Suppressor macrophage treated with lipopolysaccharide for 1 hour (primary cell): ENCODE results near the gene CDC34.

Experiments used
- DNase-seq, 3 donors: peaks; one replicate each; pipeline ENCODE4 v3.0.0-alpha.2; 2020 to 2022

The CDC34 gene

GRCh38 chr19:531753-532560 lies at the start of gene CDC34:
Gene CDC34 (plus strand): TSS chr19:531760. CDS start chr19:531932, 172 bp downstream.
- DNase-seq = peak in 1 of 3 donors; percentile 37

DNA sequence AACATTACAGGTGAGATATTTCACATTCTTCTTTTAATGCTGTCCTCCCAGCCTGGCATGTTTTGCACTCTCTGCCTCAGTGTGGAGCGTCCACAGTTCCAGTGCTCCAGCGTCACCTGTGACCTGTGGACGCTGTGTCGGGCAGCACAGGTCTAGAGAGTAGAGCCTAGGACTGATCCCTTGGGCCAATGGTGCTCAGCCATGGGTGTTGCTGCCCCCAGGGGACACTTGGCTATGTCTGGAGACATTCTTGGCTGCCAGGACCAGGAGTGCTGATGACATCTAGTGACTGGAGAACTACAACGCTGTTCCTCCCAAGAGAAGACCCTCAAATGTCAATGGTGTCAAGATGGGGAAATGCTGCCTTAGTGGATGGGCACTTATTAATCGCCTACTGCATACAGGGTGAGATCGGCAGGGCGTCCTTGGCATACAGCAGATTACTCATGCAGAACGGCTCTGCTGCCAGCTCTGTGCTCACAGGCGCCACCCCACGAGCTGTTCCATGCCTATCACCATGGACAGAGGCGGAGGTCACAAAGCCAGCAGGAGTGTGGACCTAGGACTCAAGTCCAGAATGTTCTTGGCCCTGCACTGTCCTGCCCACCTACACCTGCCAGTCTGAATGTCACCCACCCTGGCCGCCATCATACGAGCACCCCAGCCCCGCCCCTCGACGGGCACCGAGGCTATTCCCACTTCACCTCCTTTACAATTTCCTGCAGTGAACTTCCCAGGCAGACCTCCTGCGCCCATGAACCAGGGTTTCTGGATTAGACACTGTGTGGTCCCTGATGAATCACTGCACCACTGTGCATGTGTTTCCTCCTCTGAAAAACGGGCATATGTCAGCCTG lies 49.1 kb upstream of the CDC34 start:
- DNase-seq = no peak

DNA sequence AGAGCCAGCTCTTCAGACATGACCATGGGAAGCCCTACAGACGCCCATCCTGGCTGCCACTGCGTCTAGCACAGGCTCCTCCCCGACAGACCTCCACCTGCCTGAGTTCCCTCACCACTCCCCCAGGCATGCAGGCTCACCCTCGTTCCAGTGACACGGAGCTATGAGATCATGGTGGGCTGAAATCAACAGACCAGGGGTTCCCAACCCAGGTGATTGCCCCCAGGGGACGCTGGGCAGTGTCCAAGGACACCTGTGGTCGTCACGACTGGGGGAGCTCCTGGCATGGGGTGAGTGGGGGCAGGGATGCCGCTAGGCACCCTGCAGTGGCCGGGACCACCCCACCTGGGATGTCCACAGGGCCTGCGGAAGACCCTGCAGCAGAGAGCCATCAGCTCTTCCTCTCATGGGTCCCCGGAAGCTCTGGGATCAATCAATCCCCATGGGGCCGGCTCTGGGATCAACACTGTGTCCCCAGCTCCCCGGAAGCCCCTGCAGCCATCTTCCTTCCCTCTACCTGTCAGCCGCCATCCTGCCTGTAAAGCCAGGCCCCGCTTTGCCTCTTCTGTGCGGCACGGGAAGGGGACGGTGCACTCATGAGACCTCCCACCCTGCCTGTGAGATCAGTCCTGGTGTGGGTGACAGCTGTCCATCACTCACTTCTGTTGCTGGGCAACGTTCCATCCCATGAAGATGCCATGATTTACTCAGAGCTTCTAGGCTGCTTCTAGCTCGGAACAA lies 48.1 kb upstream of the CDC34 start:
- DNase-seq = no peak

- no peak for DNase-seq
These were observed 47.1 kb upstream of the CDC34 start for GRCh38 chr19:484494-484893.

DNA sequence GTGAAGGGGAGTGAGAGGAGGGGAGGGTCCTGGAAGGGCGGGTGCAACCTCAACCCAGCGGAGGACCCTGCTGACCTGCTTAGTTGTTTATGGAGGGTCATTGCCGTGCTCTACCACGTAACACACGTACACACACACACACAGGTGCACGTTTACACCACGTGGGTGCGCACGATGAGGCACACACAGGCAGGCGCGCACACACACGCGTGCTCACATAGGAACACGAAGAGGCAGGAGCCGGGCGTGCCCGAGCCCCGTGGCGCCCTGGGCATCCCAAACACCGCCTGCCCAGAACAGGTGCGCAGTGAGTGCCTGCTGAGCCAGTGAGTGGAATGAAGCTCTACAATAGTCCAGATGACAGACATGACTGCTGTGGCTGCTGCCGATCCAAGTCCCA lies 46.5 kb upstream of the CDC34 start:
- no peak for DNase-seq

GRCh38 chr19:485583-486236 lies 45.9 kb upstream of the CDC34 start:
- no peak for DNase-seq

GRCh38 chr19:488505-489417 lies 42.8 kb upstream of the CDC34 start:
- peak; percentile 85 to 98 (median 98) for DNase-seq

DNA sequence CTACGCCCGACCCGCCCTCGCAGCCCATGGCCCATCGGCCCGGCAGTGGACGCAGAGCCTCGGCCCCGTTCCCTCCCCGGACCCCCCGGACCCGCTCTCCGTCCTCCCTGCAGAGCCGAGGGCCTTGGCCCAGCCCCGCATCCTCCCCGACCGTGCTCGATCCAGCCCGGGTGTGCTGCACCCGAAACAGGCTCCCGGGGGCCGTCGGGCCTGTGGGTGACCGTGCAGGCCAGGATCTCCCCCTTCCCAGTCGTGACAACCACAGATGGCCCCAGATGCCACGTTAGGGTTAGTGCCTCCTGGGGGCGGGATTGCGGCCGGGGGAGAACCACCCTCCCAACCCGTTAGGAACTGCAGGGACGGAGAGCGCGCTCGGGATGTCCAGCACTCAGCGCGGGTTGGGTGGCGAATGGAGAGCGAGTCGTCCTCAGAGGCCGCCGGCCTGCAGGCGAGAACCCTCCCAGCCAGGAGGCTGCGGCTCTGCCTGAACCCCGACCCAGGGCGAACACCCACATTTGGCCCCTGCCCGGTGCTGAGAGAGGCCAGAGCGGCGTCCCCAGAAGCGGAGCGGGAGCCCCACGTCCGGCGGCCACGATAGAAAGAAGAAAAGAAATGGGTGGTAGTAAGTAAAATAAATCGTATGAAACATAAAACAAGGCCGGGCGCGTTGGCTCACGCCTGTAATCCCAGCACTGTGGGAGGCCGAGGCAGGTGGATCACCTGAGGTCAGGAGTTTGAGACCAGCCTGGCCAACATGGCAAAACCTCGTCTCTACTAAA lies 42.0 kb upstream of the CDC34 start:
- peak in 2 of 3 donors; percentile 33 to 58 for DNase-seq

- DNase-seq = peak in 1 of 3 donors; percentile 45
These were observed 40.3 kb upstream of the CDC34 start for GRCh38 chr19:491146-491741.

DNA sequence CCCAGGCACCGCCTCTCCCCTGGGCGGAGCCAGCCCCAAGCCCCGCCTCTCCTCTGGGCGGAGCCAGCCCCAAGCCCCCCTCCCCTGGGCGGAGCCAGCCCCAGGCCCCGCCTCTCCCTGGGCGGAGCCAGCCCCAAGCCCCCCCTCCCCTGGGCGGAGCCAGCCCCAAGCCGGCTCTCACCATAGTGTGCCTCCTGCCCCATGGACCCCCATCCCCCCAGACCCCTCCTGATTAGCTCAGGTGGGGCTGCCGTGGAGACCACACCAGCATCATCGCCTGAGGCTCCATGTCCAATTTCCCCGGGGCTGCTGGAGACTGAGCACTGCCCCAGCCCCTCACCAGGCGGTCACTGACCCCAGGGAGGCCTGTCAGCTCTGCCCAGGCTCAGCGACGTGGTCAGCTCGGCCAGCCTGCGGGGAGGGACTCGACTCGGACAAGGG lies 39.4 kb upstream of the CDC34 start:
- DNase-seq = peak in 1 of 3 donors; percentile 38

DNA sequence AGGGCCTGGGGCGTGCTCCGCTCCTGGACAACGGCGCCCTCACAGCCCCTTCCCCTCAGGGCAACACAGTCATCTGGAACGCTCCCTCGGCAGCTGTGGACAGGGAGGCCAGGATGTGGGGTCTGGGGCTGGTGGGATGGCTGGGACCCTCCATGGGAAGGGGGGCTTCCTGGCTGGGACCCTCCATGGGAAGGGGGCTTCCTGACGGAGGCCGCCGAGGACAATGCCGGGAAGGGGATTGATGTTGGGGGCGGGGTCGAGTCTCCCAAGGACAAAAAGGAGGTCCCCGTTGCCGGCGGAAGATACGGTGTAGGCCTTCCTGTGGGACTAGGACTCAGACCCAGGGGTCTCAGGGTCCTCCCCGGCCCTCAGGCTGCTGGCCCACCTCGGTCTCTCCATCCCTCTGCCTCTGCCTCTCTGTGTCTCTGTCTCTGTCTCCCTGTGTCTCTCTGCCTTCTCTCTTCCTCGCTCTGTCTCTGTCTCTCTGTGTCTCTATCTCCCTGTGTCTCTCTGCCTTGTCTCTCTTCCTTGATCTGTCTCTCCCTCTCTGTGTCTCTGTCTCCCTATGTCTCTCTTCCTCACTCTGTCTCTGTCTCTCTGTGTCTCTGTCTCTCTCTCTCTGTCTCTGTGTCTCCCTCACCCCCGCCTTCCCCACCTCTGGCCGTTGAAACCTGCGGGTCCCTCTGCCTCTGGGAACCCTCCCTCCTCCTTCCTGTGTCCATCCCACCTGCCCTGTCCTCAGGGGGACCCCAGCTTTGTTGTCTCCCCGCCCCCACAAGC lies 38.0 kb upstream of the CDC34 start:
- no peak for DNase-seq

DNA sequence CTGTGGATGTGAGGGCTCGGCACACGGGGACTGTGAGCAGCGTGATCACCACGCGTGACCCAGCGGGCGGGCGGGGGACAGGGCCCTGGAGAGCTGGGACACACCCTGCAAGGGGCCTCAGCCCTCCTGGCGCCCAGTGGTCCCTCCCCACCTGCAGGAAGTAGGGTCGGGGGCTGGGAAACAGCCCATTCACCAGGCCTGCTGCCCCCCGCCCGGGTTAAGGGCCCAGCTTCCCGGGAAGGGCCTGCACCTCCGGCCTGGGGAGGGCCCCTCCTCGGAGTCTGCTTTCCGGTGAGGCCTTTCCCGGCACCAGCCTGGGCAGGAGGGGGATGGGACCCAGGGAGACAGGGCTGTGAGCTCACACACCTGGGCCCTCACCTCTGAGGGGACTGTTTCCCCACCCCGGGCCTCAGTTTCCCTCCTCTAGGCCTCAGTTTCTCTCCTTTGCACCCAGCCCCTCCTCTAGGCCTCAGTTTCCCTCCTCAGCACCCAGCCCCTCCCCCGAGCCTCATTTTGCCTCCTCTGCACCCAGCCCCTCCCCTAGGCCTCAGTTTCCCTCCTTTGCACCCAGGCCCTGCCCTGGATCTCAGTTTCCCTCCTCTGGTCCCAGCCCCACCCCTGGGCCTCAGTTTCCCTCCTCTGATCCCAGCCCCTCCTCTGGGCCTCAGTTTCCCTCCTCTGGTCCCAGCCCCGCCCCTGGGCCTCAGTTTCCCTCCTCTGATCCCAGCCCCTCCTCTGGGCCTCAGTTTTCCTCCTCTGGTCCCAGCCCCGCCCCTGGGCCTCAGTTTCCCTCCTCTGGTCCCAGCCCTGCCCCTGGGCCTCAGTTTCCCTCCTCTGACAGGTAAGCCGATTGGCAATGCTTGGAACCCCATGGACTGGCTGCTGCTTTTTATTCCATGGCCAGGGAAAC lies 37.1 kb upstream of the CDC34 start:
- DNase-seq = no peak

GRCh38 chr19:495081-495401 lies 36.5 kb upstream of the CDC34 start:
- DNase-seq = no peak

- DNase-seq = peak; percentile 34 to 63 (median 39)
These were observed 36.0 kb upstream of the CDC34 start for GRCh38 chr19:495402-496111.

DNA sequence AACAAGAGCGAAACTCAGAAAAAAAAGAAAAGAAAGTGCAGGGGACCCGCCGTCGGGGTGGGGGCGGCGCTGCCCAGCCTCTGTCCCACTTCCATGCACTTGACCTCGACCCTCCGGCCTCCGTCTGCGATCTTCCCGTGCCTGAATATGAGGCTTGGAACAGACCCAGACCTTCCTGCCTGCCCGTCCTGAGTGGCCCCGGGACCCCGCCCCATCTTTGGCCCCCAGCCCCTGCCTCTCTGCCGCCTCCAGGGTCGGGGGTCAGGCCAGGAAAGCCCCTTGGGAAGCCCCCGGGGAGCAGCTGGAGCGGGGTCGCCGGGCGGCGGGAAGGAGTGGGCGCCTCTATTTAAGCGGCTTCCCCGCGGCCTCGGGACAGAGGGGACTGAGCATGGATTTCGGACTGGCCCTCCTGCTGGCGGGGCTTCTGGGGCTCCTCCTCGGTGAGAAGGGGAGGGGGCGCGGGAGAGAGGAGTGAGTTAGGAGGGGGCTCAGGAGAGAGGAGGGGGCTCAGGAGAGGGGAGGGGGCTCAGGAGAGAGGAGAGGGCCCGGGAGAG lies 35.4 kb upstream of the CDC34 start, which contains the start of gene MADCAM1:
MADCAM1 (plus strand) TSS at position 375 of the 554 bp plus-strand sequence; CDS start at position 389, 14 bp downstream.
- no peak for DNase-seq

DNA sequence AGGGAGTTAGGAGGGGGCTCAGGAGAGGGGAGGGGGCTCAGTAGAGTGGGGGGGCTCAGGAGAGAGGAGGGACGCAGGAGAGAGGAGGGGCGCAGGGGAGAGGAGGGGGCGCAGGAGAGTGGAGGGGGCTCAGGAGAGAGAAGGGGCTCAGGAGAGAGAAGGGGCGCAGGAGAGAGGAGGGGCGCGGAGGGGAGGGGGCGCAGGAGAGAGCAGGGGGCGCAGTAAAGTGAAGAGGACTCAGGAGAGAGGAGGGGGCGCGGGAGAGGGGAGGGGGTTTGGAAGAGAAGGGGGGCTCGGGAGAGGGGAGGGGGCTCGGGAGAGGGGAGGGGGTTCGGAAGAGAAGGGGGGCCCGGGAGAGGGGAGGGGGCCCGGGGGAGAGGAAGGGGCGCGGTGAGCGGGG lies 34.6 kb upstream of the CDC34 start:
- no peak for DNase-seq

DNA sequence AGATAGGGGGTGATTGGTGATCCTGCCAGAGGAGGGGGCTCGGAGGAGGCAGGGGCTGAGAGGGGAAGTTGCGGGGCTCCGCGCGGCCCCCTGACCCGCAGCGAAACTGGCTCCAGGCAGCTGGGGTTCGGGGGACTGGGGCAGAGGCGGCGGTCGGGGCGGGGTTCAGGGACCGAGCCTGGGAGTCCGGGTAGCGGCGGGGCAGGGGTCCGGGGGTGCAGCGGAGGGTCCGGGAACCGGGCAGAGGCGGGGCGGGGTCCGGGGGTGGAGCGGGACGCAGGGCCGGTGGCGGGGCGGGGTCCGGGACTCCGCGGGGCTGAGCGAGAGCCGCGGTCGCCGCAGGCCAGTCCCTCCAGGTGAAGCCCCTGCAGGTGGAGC lies 34.1 kb upstream of the CDC34 start:
- peak in 1 of 3 donors; percentile 8 for DNase-seq
